HG02981 (cell line): ENCODE data around the gene NOP56.

ENCODE experiments used
- ATAC-seq: cut with Tn5 transposase; IDR thresholded peaks from one replicate; pipeline ENCODE4 v1.9.1; 2021; ENCODE audit warnings: mild to moderate bottlenecking, moderate library complexity; ENCODE audit not compliant: unreplicated experiment

Gene NOP56

GRCh38 chr20:2700913-2701620 is 48.6 kb downstream of the NOP56 start:
- ATAC-seq, result no peak

GRCh38 chr20:2701671-2702081 is 49.2 kb downstream of the NOP56 start:
- ATAC-seq, result no peak

GRCh38 chr20:2703716-2704475 is 51.5 kb downstream of the NOP56 start:
- ATAC-seq, result no peak

GRCh38 chr20:2705931-2706645 is 53.7 kb downstream of the NOP56 start:
- no peak for ATAC-seq

- ATAC-seq, result no peak
These were observed 54.4 kb downstream of the NOP56 start for GRCh38 chr20:2706688-2707352.

- ATAC-seq, result no peak
These were observed 55.1 kb downstream of the NOP56 start for GRCh38 chr20:2707353-2708072.
